HFF-Myc (cell line): ENCODE data around the gene RBFOX2.

Source experiments
- DNase-seq: peaks from one replicate; pipeline ENCODE4 v3.0.0-alpha.2; 2011; ENCODE audit warnings: low read depth; ENCODE audit errors: extremely low read depth
- H3K4me3 ChIP-seq: replicated peaks from 2 replicates; pipeline ENCODE4 v1.5.1; 2011; ENCODE audit warnings: low read depth, mild to moderate bottlenecking, control low read depth, low read length
- TF ChIP-seq, protein P1 (sequence below): IDR thresholded peaks from 2 replicates; pipeline ENCODE4 v1.5.1; 2012; ENCODE audit warnings: mild to moderate bottlenecking, low read depth, low read length, control low read depth; ENCODE audit errors: missing control alignments

The RBFOX2 gene

DNA sequence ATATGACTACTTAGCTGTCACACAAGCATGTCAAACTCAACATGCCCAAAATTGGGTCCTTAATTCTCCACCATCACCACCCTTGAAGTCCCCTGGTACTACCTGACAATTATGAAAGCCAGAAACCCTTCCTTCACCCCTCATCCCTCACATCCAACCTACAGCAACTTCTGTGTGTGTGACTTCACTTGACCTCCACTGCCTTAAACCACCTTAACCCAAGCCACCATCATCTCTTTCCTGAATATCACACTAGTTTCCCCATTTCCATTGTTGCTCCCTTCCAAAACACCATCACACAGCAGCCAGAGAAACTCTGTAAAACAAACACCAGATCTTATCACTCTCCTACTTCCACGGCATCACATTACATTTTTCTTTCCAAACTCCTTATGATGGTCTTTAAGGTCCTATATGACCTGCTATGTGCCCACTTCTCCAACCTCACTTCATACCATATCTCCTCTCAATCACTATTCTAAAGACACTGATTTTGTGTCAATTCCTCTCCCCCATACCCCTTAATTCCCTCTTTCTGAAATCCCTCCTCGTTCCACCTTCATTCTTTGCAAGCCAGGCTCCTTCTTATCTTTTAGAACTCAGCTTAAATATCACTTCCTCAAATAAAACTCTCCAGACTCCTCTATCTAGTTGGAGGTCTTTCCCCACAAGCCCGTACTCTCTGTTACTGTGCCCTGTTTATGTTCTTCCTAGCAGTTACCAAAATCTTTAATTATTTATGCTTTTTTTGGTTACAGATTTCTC lies 124.9 kb downstream of the RBFOX2 start:
- H3K4me3 ChIP-seq = no peak overlapping the region
- no peak for DNase-seq
- TF ChIP-seq, protein P1, sequence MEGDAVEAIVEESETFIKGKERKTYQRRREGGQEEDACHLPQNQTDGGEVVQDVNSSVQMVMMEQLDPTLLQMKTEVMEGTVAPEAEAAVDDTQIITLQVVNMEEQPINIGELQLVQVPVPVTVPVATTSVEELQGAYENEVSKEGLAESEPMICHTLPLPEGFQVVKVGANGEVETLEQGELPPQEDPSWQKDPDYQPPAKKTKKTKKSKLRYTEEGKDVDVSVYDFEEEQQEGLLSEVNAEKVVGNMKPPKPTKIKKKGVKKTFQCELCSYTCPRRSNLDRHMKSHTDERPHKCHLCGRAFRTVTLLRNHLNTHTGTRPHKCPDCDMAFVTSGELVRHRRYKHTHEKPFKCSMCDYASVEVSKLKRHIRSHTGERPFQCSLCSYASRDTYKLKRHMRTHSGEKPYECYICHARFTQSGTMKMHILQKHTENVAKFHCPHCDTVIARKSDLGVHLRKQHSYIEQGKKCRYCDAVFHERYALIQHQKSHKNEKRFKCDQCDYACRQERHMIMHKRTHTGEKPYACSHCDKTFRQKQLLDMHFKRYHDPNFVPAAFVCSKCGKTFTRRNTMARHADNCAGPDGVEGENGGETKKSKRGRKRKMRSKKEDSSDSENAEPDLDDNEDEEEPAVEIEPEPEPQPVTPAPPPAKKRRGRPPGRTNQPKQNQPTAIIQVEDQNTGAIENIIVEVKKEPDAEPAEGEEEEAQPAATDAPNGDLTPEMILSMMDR = no peak

DNA sequence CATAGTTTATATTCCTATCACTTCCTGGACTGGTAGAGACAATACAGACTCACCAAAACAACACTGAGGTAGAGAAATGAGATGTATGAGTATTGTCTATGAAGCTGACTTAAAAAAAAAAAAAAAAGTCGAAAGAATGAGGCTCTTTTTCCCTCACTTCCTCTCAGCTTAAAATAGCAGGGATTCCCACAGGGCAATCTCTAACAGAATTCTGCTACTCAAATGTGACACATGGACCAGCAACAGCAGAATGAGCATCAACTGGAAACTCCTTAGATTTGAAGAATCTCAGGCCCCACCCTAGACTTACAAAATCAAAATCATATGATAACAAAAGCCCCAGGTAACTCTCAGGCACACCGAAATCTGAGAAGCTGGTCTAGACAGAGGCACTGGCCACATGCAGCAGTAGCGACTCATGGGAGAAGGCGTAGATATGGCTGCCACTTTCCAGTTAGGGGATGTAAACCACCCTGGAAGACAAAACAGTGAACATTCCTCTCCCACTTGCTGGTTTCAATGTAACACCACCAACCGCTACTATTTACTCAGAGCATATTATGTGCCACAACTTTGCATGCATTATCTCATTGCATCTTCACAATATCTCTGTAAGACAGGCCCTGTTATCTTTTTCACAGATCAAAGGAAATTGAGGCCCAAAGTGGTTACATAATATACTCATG lies 128.0 kb downstream of the RBFOX2 start:
- no peak for DNase-seq

DNA sequence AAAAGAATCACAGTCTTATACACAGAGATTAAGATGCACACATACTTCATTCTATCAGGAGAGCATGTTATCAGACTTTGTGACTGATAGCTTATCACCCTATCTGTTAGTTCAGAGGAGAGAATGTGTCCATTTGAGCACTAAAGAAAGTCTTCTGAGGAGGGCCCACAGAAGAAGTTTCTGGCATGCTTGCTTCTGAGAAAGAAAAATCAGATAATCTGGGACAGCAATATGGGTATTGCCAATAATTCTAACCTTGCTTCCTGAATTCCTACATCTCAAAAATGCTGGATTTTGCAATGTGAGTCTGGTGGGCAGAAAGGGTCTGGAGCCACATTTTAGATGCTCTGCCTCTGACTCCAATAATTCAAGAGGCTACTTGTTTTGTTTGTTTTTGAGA lies 128.9 kb downstream of the RBFOX2 start:
- DNase-seq = no peak
- no peak overlapping the region for H3K4me3 ChIP-seq
- TF ChIP-seq, protein P1 = no peak

More for the DNA sequence above, 128.0 kb downstream of the RBFOX2 start:
- TF ChIP-seq, protein P1 = no peak
- no peak overlapping the region for H3K4me3 ChIP-seq

DNA sequence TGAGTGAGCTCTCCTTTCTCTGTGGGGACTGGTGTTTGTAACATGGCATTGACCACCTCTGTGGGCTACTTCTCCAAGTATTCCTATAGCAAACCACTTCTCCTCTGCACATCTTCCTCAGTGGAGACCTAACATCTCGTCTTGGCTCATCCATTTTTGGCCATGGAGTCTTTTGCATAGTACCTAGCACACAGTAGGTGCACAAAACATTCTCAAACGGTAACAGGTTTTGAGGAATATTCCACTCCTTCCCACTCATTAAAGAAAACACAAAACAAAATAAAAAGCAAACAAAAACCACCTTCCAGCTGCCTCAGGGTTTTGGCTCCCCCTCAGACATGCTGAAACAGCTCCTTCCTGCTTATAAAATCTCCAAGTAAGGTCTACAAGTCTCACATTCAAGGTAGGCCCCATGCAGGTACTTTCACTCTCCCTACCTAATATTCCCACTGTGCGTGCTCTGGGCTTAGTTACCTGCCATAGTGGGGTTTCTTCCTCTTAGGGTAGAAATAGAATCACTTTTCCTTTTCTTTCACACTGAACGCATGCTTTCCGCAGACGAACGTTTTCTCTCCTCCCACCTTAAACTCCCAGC lies 132.4 kb downstream of the RBFOX2 start:
- no peak for DNase-seq
- TF ChIP-seq, protein P1 = no peak
- no peak overlapping the region for H3K4me3 ChIP-seq

DNA sequence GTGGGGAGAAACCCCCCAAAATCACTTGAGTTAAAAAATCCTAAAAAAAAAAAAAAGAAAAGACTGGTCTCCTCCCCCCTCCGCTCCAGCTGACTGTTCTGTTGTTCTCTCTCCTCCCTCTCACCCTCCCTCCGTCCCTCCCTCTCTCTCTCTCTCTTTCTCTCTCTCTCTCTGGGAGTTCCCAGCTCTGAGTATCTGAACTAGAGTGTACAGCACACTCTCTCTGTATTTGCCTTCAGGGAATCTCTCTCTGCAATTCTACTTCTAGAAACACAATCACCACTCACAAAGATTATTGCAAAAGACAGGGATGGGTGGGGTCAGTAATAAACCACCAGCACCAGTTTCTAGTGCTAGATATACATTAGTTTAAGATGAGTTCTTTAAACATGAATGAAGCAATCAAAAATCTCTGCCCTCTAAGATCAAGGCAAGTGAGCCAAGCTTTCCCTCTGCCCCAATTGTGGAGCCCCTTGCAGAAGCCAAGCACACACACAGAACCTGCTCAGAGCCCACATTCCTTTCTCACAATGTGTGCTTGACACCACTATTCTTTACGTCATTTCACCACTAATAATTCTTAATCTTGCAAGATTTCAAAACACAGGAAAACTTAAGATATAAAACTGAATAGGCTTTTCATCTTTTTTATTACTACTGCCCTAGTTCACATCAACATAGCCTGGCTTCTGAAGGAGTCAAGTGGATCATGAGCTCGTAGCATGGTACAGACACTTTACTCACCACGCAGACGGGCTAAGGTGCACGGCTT lies 133.5 kb downstream of the RBFOX2 start:
- no peak for DNase-seq
- H3K4me3 ChIP-seq = no peak overlapping the region

DNA sequence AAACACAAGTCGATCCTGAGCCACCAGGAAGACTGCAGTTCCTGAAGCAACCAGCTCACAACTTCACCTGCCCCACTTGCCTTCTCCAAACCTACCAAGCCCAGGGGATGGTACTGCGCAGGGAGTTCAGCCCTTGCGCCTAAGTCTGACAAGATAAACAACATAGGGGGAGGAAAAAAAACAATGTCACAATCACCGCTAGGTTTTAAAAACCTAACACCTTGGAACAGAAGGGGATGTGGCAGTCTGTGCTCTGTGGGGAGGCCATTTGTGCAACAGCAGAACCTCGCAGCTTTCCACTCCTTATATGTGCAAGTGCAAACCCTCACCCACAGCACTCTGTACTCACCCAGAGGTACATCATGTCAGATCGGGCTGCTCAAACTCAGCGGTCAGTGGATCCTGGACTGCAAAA lies 134.2 kb downstream of the RBFOX2 start:
- DNase-seq = no peak
- H3K4me3 ChIP-seq = no peak overlapping the region
- TF ChIP-seq, protein P1 = no peak

More for the DNA sequence above, 133.5 kb downstream of the RBFOX2 start:
- TF ChIP-seq, protein P1 = no peak
